Mesendoderm (in vitro differentiated cells): Measurements from ENCODE around the gene CHRNA10.

Experiments used
- DNase-seq: peaks from one replicate; pipeline ENCODE4 v3.0.0; 2013
- H2AK5ac ChIP-seq: 2 replicates; pipeline ENCODE4 v1.6.1; 2013; ENCODE audit warnings: low read length, inconsistent platforms
- H2BK120ac ChIP-seq: 2 replicates; pipeline ENCODE4 v1.6.1; 2013; ENCODE audit warnings: low read depth, mild to moderate bottlenecking, low read length, moderate library complexity, mixed read lengths
- H2BK15ac ChIP-seq: replicated peaks from 2 replicates; pipeline ENCODE4 v1.6.1; 2013; ENCODE audit warnings: low read depth, mild to moderate bottlenecking, moderate library complexity
- H2BK5ac ChIP-seq: 2 replicates; pipeline ENCODE4 v1.6.1; 2013; ENCODE audit warnings: low read length, inconsistent platforms
- H3K18ac ChIP-seq: 2 replicates; pipeline ENCODE4 v1.6.1; 2013; ENCODE audit warnings: mild to moderate bottlenecking, low read length, mixed read lengths
- H3K23ac ChIP-seq: one replicate; pipeline ENCODE4 v1.6.1; 2013; ENCODE audit warnings: low read length
- H3K27ac ChIP-seq: 2 replicates; pipeline ENCODE4 v1.5.1; 2013; ENCODE audit warnings: low read depth, mild to moderate bottlenecking, inconsistent platforms, low read length, moderate library complexity
- H3K27me3 ChIP-seq: 2 replicates; pipeline ENCODE4 v1.6.1; 2013; ENCODE audit warnings: low read length, control low read depth, mild to moderate bottlenecking, inconsistent platforms; ENCODE audit not compliant: insufficient read depth, poor library complexity
- H3K36me3 ChIP-seq: 2 replicates; pipeline ENCODE4 v1.6.1; 2013; ENCODE audit warnings: low read length, inconsistent platforms; ENCODE audit not compliant: control insufficient read depth, insufficient read depth
- H3K4ac ChIP-seq: one replicate; pipeline ENCODE4 v1.6.1; 2013; ENCODE audit warnings: low read depth, mild to moderate bottlenecking, low read length, moderate library complexity
- H3K4me1 ChIP-seq: 2 replicates; pipeline ENCODE4 v1.6.1; 2013; ENCODE audit warnings: low read depth, low read length, inconsistent platforms; ENCODE audit not compliant: control insufficient read depth
- H3K4me2 ChIP-seq: 2 replicates; pipeline ENCODE4 v1.6.1; 2013; ENCODE audit warnings: low read length
- H3K4me3 ChIP-seq: 2 replicates; pipeline ENCODE4 v1.5.1; 2013; ENCODE audit warnings: mild to moderate bottlenecking, low read length
- H3K56ac ChIP-seq: one replicate; pipeline ENCODE4 v1.6.1; 2013; ENCODE audit warnings: low read length
- H3K79me1 ChIP-seq: 2 replicates; pipeline ENCODE4 v1.6.1; 2013; ENCODE audit warnings: low read length, inconsistent platforms
- H3K79me2 ChIP-seq: 2 replicates; pipeline ENCODE4 v1.6.1; 2013; ENCODE audit warnings: mild to moderate bottlenecking, low read length; ENCODE audit not compliant: control insufficient read depth, insufficient read depth
- H3K9ac ChIP-seq: 2 replicates; pipeline ENCODE4 v1.6.1; 2013; ENCODE audit warnings: low read length, inconsistent platforms
- H4K5ac ChIP-seq: one replicate; pipeline ENCODE4 v1.6.1; 2013; ENCODE audit warnings: low read length
- H4K8ac ChIP-seq: one replicate; pipeline ENCODE4 v1.6.1; 2013; ENCODE audit warnings: low read depth, mild to moderate bottlenecking, control low read depth, low read length, moderate library complexity
- WGBS: extraction: QIAGEN DNeasy Blood & Tissue Kit; methylation state at CpG from one replicate; pipeline ENCODE4 v1.1.7; 2013; ENCODE audit warnings: low lambda C conversion rate, missing lambda C conversion rate; ENCODE audit not compliant: insufficient coverage; ENCODE audit errors: extremely low coverage; 5-methylcytosine and 5-hydroxymethylcytosine counted together

CHRNA10 gene

GRCh38 chr11:3703383-3703782, 32.2 kb upstream of the CHRNA10 start:
- Histone ChIP-seq H2BK120ac (no peak overlapping the region), H3K79me2 (no peaks in the 10 kb centered on the region), H3K4me3 (no peak overlapping the region), H3K18ac (no peak overlapping the region), H3K4me2 (no peak overlapping the region), H3K23ac (no peak overlapping the region), H3K4ac (no peak overlapping the region), H3K79me1 (no peaks in the 10 kb centered on the region), H2AK5ac (no peak overlapping the region), H3K27ac (no peak overlapping the region), H2BK15ac (no peak overlapping the region), H3K56ac (no peak overlapping the region), H4K8ac (no peak overlapping the region), H2BK5ac (no peak overlapping the region), H4K5ac (no peak overlapping the region), H3K9ac (no peak overlapping the region), H3K27me3 (no peaks in the 10 kb centered on the region), H3K4me1 (no peaks in the 10 kb centered on the region), H3K36me3 (peaks cover 17% of the 10 kb centered on the region)
- WGBS, result 100% methylated on average over 1 of the region's 3 CpGs
- no peak for DNase-seq

- Histone ChIP-seq H4K8ac (no peak overlapping the region), H3K27ac (no peak overlapping the region), H3K79me1 (no peaks in the 10 kb centered on the region), H3K79me2 (no peaks in the 10 kb centered on the region), H3K23ac (no peak overlapping the region), H3K27me3 (no peaks in the 10 kb centered on the region), H2AK5ac (no peak overlapping the region), H3K4ac (no peak overlapping the region), H3K36me3 (peaks cover 15% of the 10 kb centered on the region), H3K4me2 (no peak overlapping the region), H3K9ac (no peak overlapping the region), H3K56ac (no peak overlapping the region), H3K4me1 (no peaks in the 10 kb centered on the region), H2BK15ac (no peak overlapping the region), H3K4me3 (no peak overlapping the region), H2BK120ac (no peak overlapping the region), H2BK5ac (no peak overlapping the region), H4K5ac (no peak overlapping the region), H3K18ac (no peak overlapping the region)
- DNase-seq, result no peak
- no CpG with 5 or more reads among the region's 2 CpGs for WGBS
These were observed 29.7 kb upstream of the CHRNA10 start for GRCh38 chr11:3700910-3701309.

- no peaks in the 10 kb centered on the region for H3K79me1 ChIP-seq
- no peak overlapping the region for H3K27ac ChIP-seq
- no peak overlapping the region for H2BK5ac ChIP-seq
- peaks cover 17% of the 10 kb centered on the region for H3K36me3 ChIP-seq
- no peak overlapping the region for H3K18ac ChIP-seq
- no peak for DNase-seq
- H2BK15ac ChIP-seq, result no peak overlapping the region
- H3K56ac ChIP-seq, result no peak overlapping the region
- no CpG with 5 or more reads among the region's 2 CpGs for WGBS
- no peak overlapping the region for H3K9ac ChIP-seq
- H4K5ac ChIP-seq, result no peak overlapping the region
- H3K79me2 ChIP-seq, result no peaks in the 10 kb centered on the region
- H3K4ac ChIP-seq, result no peak overlapping the region
- H3K4me2 ChIP-seq, result no peak overlapping the region
- no peak overlapping the region for H3K23ac ChIP-seq
- H4K8ac ChIP-seq, result no peak overlapping the region
- no peak overlapping the region for H3K4me3 ChIP-seq
- H3K27me3 ChIP-seq, result no peaks in the 10 kb centered on the region
- no peak overlapping the region for H2BK120ac ChIP-seq
- no peaks in the 10 kb centered on the region for H3K4me1 ChIP-seq
- H2AK5ac ChIP-seq, result no peak overlapping the region
These were observed 29.2 kb upstream of the CHRNA10 start for GRCh38 chr11:3700410-3700809.

GRCh38 chr11:3686751-3687150, 15.6 kb upstream of the CHRNA10 start:
- no peak overlapping the region for H2BK15ac ChIP-seq
- no peak overlapping the region for H4K5ac ChIP-seq
- H2AK5ac ChIP-seq, result no peak overlapping the region
- no peaks in the 10 kb centered on the region for H3K4me1 ChIP-seq
- H3K4me3 ChIP-seq, result no peak overlapping the region
- no peak overlapping the region for H3K56ac ChIP-seq
- no peak overlapping the region for H4K8ac ChIP-seq
- no peak overlapping the region for H3K9ac ChIP-seq
- DNase-seq, result no peak
- H3K27me3 ChIP-seq, result no peaks in the 10 kb centered on the region
- no peak overlapping the region for H3K27ac ChIP-seq
- no peak overlapping the region for H3K23ac ChIP-seq
- H3K79me1 ChIP-seq, result no peaks in the 10 kb centered on the region
- peaks cover 17% of the 10 kb centered on the region for H3K36me3 ChIP-seq
- no peak overlapping the region for H2BK120ac ChIP-seq
- no peak overlapping the region for H2BK5ac ChIP-seq
- no CpG with 5 or more reads among the region's 4 CpGs for WGBS
- H3K4me2 ChIP-seq, result no peak overlapping the region
- H3K4ac ChIP-seq, result no peak overlapping the region
- H3K18ac ChIP-seq, result no peak overlapping the region
- H3K79me2 ChIP-seq, result no peaks in the 10 kb centered on the region

- Histone ChIP-seq H3K56ac (no peak overlapping the region), H3K4ac (no peak overlapping the region), H3K23ac (no peak overlapping the region), H3K36me3 (peaks cover 17% of the 10 kb centered on the region), H3K79me1 (no peaks in the 10 kb centered on the region), H3K27me3 (no peaks in the 10 kb centered on the region), H3K4me1 (no peaks in the 10 kb centered on the region), H2AK5ac (no peak overlapping the region), H2BK120ac (no peak overlapping the region), H2BK15ac (no peak overlapping the region), H4K8ac (no peak overlapping the region), H2BK5ac (no peak overlapping the region), H3K18ac (no peak overlapping the region), H3K4me3 (no peak overlapping the region), H3K4me2 (no peak overlapping the region), H3K27ac (no peak overlapping the region), H3K79me2 (no peaks in the 10 kb centered on the region), H4K5ac (no peak overlapping the region), H3K9ac (no peak overlapping the region)
- no CpG with 5 or more reads among the region's 7 CpGs for WGBS
- DNase-seq, result no peak
These were observed 14.7 kb upstream of the CHRNA10 start for GRCh38 chr11:3685923-3686322.

GRCh38 chr11:3684819-3685172, 13.6 kb upstream of the CHRNA10 start:
- Histone ChIP-seq H2BK5ac (no peak overlapping the region), H3K4me3 (no peak overlapping the region), H4K8ac (no peak overlapping the region), H2BK120ac (no peak overlapping the region), H3K36me3 (peaks cover 19% of the 10 kb centered on the region), H2BK15ac (no peak overlapping the region), H3K79me2 (no peaks in the 10 kb centered on the region), H3K56ac (no peak overlapping the region), H2AK5ac (no peak overlapping the region), H3K27ac (no peak overlapping the region), H3K79me1 (no peaks in the 10 kb centered on the region), H3K4me2 (no peak overlapping the region), H3K27me3 (no peaks in the 10 kb centered on the region), H3K18ac (no peak overlapping the region), H4K5ac (no peak overlapping the region), H3K4me1 (no peaks in the 10 kb centered on the region), H3K9ac (no peak overlapping the region), H3K23ac (no peak overlapping the region), H3K4ac (no peak overlapping the region)
- no CpG with 5 or more reads among the region's 2 CpGs for WGBS
- DNase-seq, result no peak
